Liver (tissue), 9 donors: ENCODE data around the gene DHRS7. TPM values are rescaled to one million over a fixed set of nuclear protein-coding genes. Genes with fewer than 3 reads are reported as not detected.

Experiments
- DNase-seq: peaks from one replicate; pipeline ENCODE4 v3.0.0-alpha.2; 2017; ENCODE audit warnings: low spot score
- H3K27ac ChIP-seq, 2 donors: one replicate each; pipeline ENCODE4 v1.7.0; 2013; ENCODE audit warnings: inconsistent platforms in 2 of 2, low read length in 2 of 2, control low read depth in 1 of 2, low read depth in 1 of 2, mild to moderate bottlenecking in 1 of 2
- H3K27me3 ChIP-seq, 4 donors: one replicate each; pipeline versions ENCODE4 v1.6.1 to v1.7.0; 2013; ENCODE audit warnings: low read length in 3 of 4, inconsistent platforms in 1 of 4, mild to moderate bottlenecking in 1 of 4, moderate library complexity in 1 of 4; ENCODE audit not compliant: control insufficient read depth in 4 of 4, insufficient read depth in 4 of 4
- H3K36me3 ChIP-seq, 4 donors: one replicate each; pipeline versions ENCODE4 v1.6.1 to v1.7.0; 2013; ENCODE audit warnings: low read length in 3 of 4, mild to moderate bottlenecking in 3 of 4, low read depth in 1 of 4, moderate library complexity in 1 of 4; ENCODE audit not compliant: control insufficient read depth in 4 of 4, insufficient read depth in 3 of 4
- H3K4me1 ChIP-seq, 4 donors: one replicate each; pipeline versions ENCODE4 v1.6.1 to v1.7.0; 2013; ENCODE audit warnings: low read length in 3 of 4, mild to moderate bottlenecking in 3 of 4, moderate library complexity in 1 of 4; ENCODE audit not compliant: control insufficient read depth in 4 of 4, insufficient read depth in 4 of 4
- H3K4me3 ChIP-seq, 3 donors: one replicate each; pipeline versions ENCODE4 v1.6.1 to v1.7.0; 2013; ENCODE audit warnings: low read length in 3 of 3, control low read depth in 1 of 3, low read depth in 1 of 3, mild to moderate bottlenecking in 1 of 3
- H3K9ac ChIP-seq, 2 donors: one replicate each; pipeline ENCODE4 v1.7.0; 2013; ENCODE audit warnings: low read length in 2 of 2, mild to moderate bottlenecking in 2 of 2, moderate library complexity in 2 of 2, control low read depth in 1 of 2, low read depth in 1 of 2
- H3K9me3 ChIP-seq, 4 donors: one replicate each; pipeline versions ENCODE4 v1.6.1 to v1.7.0; 2013; ENCODE audit warnings: low read length in 3 of 4; ENCODE audit not compliant: control insufficient read depth in 4 of 4
- EGR1 ChIP-seq, 2 donors: IDR thresholded peaks; 2 replicates each; pipeline ENCODE4 v1.6.1; 2016 to 2018; ENCODE audit warnings: antibody characterized with exemption in 2 of 2, low read depth in 2 of 2
- FOXA1 ChIP-seq: IDR thresholded peaks from 2 replicates; pipeline ENCODE4 v1.6.1; 2016; ENCODE audit warnings: antibody characterized with exemption
- FOXA2 ChIP-seq: IDR thresholded peaks from 2 replicates; pipeline ENCODE4 v1.6.1; 2016; ENCODE audit warnings: antibody characterized with exemption
- GABPA ChIP-seq, 2 donors: IDR thresholded peaks in 1 of 2; conservative IDR thresholded peaks in 1 of 2; 2 replicates each; pipeline ENCODE4 v1.6.1; 2016; ENCODE audit warnings: antibody characterized with exemption in 2 of 2, mild to moderate bottlenecking in 1 of 2, moderate library complexity in 1 of 2
- HNF4A ChIP-seq, 2 donors: conservative IDR thresholded peaks; 2 replicates each; pipeline ENCODE4 v1.6.1; 2016; ENCODE audit warnings: antibody characterized with exemption in 2 of 2, mild to moderate bottlenecking in 2 of 2
- JUND ChIP-seq, 2 donors: IDR thresholded peaks; 2 replicates each; pipeline ENCODE4 v1.6.1; 2016; ENCODE audit warnings: antibody characterized with exemption in 2 of 2
- NR2F2 ChIP-seq: IDR thresholded peaks from 2 replicates; pipeline ENCODE4 v1.6.1; 2016; ENCODE audit warnings: antibody characterized with exemption
- RAD21 ChIP-seq, 2 donors: IDR thresholded peaks; 2 replicates each; pipeline ENCODE4 v1.6.1; 2016; ENCODE audit warnings: antibody characterized with exemption in 2 of 2, mild to moderate bottlenecking in 2 of 2
- RXRA ChIP-seq, 2 donors: IDR thresholded peaks; 2 replicates each; pipeline ENCODE4 v1.6.1; 2017 to 2018; ENCODE audit warnings: antibody characterized with exemption in 2 of 2, mild to moderate bottlenecking in 1 of 2
- SP1 ChIP-seq: IDR thresholded peaks from 2 replicates; pipeline ENCODE4 v1.6.1; 2018; ENCODE audit warnings: antibody characterized with exemption, mild to moderate bottlenecking
- TAF1 ChIP-seq: conservative IDR thresholded peaks from 2 replicates; pipeline ENCODE4 v1.6.1; 2016; ENCODE audit warnings: antibody characterized with exemption, mild to moderate bottlenecking
- YY1 ChIP-seq: IDR thresholded peaks from 2 replicates; pipeline ENCODE4 v1.6.1; 2016; ENCODE audit warnings: antibody characterized with exemption, mild to moderate bottlenecking
- WGBS: extraction: QIAGEN DNeasy Blood & Tissue Kit; methylation state at CpG from one replicate; pipeline ENCODE4 v1.1.7; 2013; 5-methylcytosine and 5-hydroxymethylcytosine counted together
- polyA plus RNA-seq, 2 donors: library from polyadenylated mRNA; stranded (reverse) in 1 of 2; unstranded in 1 of 2; fragments of 200-250 nt in 1 of 2; fragments of >200 nt in 1 of 2; fragmentation: Nextera tagmentation in 1 of 2; extraction: Ambion mirVana in 1 of 2; gene quantifications; one replicate each; pipeline versions ENCODE4 v1.2.1 to v1.2.3, GENCODE V29; 2013 to 2015
- total RNA-seq, 2 donors: library from RNA; depleted of rRNA; stranded (reverse); fragments of >200 nt; gene quantifications; one replicate each; pipeline ENCODE4 v1.2.3, GENCODE V29; 2014
- TF ChIP-seq, protein P1 (sequence below): IDR thresholded peaks from 2 replicates; pipeline ENCODE4 v1.6.1; 2016; ENCODE audit warnings: antibody characterized with exemption
- TF ChIP-seq, protein P2 (sequence below): IDR thresholded peaks from 2 replicates; pipeline ENCODE4 v1.6.1; 2016; ENCODE audit warnings: antibody characterized with exemption
- TF ChIP-seq, protein P3 (sequence below): IDR thresholded peaks from 2 replicates; pipeline ENCODE4 v1.6.1; 2016; ENCODE audit warnings: antibody characterized with exemption, mild to moderate bottlenecking
- TF ChIP-seq, protein P4 (sequence below): fragments of 150-350 bp; IDR thresholded peaks from 2 replicates; pipeline ENCODE4 v1.5.1; 2017; ENCODE audit warnings: improper control_type of control experiment, low read depth, low read length; ENCODE audit not compliant: missing input control
- TF ChIP-seq, protein P5 (sequence below): IDR thresholded peaks from 2 replicates; pipeline ENCODE4 v1.6.1; 2016; ENCODE audit warnings: antibody characterized with exemption
- donor health status: healthy.
- donor health status: healthy.
- donor health status: healthy.
- donor health status: healthy.
- donor health status: healthy.

DHRS7 gene
- total and polyA plus RNA-seq, 4 donors: 42.1 to 180 (median 80.3) TPM

DNA sequence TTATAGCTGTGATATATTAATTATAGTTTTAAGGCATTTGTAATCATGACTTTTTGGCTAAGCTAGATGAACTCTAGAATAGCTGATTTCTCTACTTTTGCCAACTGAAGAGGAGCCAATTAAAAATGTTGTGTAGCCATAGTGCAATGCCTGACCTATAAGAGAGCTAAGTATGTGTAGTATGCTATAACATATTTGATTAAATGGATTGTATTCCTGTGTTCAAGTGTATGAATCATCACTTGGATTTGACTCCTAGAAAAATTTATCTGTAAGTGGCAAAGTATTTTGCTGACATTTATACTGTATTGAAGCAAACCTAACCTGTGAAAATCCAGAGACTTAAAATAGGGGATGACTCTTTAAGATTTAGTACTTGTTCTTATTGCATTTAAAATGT is 39.3 kb downstream of the DHRS7 start:
- peaks cover 0 to 48% (median 31%) of the 10 kb centered on the region in 4 donors for H3K36me3 ChIP-seq
- TF ChIP-seq RAD21 (IDR thresholded peaks at IDR 0.05) (no peak), FOXA1 (no peak), FOXA2 (no peak), NR2F2 (no peak), RXRA (IDR thresholded peaks at IDR 0.05) (no peak), YY1 (no peak), SP1 (no peak), GABPA (IDR thresholded peaks at IDR 0.05 in 1 of 2, conservative IDR thresholded peaks at IDR 0.05 in 1 of 2) (no peak), HNF4A (conservative IDR thresholded peaks at IDR 0.05) (no peak), EGR1 (IDR thresholded peaks at IDR 0.05; ENCODE audit: low read depth in 2 of 2) (no peak), JUND (IDR thresholded peaks at IDR 0.05) (no peak)
- TF ChIP-seq, protein P1, sequence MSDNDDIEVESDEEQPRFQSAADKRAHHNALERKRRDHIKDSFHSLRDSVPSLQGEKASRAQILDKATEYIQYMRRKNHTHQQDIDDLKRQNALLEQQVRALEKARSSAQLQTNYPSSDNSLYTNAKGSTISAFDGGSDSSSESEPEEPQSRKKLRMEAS: no peak
- TF ChIP-seq, protein P2, sequence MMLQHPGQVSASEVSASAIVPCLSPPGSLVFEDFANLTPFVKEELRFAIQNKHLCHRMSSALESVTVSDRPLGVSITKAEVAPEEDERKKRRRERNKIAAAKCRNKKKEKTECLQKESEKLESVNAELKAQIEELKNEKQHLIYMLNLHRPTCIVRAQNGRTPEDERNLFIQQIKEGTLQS: no peak
- TF ChIP-seq, protein P3, sequence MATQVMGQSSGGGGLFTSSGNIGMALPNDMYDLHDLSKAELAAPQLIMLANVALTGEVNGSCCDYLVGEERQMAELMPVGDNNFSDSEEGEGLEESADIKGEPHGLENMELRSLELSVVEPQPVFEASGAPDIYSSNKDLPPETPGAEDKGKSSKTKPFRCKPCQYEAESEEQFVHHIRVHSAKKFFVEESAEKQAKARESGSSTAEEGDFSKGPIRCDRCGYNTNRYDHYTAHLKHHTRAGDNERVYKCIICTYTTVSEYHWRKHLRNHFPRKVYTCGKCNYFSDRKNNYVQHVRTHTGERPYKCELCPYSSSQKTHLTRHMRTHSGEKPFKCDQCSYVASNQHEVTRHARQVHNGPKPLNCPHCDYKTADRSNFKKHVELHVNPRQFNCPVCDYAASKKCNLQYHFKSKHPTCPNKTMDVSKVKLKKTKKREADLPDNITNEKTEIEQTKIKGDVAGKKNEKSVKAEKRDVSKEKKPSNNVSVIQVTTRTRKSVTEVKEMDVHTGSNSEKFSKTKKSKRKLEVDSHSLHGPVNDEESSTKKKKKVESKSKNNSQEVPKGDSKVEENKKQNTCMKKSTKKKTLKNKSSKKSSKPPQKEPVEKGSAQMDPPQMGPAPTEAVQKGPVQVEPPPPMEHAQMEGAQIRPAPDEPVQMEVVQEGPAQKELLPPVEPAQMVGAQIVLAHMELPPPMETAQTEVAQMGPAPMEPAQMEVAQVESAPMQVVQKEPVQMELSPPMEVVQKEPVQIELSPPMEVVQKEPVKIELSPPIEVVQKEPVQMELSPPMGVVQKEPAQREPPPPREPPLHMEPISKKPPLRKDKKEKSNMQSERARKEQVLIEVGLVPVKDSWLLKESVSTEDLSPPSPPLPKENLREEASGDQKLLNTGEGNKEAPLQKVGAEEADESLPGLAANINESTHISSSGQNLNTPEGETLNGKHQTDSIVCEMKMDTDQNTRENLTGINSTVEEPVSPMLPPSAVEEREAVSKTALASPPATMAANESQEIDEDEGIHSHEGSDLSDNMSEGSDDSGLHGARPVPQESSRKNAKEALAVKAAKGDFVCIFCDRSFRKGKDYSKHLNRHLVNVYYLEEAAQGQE: no peak
- TF ChIP-seq, protein P4, sequence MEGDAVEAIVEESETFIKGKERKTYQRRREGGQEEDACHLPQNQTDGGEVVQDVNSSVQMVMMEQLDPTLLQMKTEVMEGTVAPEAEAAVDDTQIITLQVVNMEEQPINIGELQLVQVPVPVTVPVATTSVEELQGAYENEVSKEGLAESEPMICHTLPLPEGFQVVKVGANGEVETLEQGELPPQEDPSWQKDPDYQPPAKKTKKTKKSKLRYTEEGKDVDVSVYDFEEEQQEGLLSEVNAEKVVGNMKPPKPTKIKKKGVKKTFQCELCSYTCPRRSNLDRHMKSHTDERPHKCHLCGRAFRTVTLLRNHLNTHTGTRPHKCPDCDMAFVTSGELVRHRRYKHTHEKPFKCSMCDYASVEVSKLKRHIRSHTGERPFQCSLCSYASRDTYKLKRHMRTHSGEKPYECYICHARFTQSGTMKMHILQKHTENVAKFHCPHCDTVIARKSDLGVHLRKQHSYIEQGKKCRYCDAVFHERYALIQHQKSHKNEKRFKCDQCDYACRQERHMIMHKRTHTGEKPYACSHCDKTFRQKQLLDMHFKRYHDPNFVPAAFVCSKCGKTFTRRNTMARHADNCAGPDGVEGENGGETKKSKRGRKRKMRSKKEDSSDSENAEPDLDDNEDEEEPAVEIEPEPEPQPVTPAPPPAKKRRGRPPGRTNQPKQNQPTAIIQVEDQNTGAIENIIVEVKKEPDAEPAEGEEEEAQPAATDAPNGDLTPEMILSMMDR: no peak
- TF ChIP-seq, protein P5, sequence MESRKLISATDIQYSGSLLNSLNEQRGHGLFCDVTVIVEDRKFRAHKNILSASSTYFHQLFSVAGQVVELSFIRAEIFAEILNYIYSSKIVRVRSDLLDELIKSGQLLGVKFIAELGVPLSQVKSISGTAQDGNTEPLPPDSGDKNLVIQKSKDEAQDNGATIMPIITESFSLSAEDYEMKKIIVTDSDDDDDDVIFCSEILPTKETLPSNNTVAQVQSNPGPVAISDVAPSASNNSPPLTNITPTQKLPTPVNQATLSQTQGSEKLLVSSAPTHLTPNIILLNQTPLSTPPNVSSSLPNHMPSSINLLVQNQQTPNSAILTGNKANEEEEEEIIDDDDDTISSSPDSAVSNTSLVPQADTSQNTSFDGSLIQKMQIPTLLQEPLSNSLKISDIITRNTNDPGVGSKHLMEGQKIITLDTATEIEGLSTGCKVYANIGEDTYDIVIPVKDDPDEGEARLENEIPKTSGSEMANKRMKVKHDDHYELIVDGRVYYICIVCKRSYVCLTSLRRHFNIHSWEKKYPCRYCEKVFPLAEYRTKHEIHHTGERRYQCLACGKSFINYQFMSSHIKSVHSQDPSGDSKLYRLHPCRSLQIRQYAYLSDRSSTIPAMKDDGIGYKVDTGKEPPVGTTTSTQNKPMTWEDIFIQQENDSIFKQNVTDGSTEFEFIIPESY: no peak
- H3K4me3 ChIP-seq: no peak overlapping the region
- H3K27me3 ChIP-seq: no peaks in the 10 kb centered on the region
- H3K9ac ChIP-seq: no peak overlapping the region
- H3K27ac ChIP-seq: no peak overlapping the region
- no peaks in the 10 kb centered on the region for H3K9me3 ChIP-seq
- DNase-seq: no peak
- no peaks in the 10 kb centered on the region for H3K4me1 ChIP-seq

DNA sequence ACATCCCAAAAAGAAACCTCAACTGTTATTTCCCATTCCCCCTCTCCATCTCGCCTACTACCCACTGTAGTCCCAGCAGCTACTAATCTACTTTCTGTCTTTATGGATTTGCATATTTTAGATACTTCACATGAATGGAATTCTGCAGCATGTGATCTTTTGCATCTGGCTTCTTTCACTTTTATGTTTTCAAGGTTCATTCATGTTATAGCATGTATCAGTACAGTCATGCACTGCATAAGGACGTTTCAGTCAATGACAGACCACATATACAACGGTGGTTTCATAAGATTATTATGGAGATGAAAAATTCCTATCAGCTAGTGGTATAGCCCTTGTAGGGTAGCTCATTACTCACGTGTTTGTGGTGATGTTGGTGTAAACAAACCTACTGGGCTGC is 49.0 kb downstream of the DHRS7 start:
- Histone ChIP-seq H3K4me1 (no peaks in the 10 kb centered on the region), H3K9me3 (no peaks in the 10 kb centered on the region), H3K27me3 (no peaks in the 10 kb centered on the region), H3K27ac (no peak overlapping the region), H3K4me3 (no peak overlapping the region), H3K36me3 (peaks cover 0 to 30% (median 22%) of the 10 kb centered on the region in 4 donors), H3K9ac (no peak overlapping the region)
- TF ChIP-seq FOXA2 (no peak), YY1 (no peak), GABPA (IDR thresholded peaks at IDR 0.05 in 1 of 2, conservative IDR thresholded peaks at IDR 0.05 in 1 of 2) (no peak), EGR1 (IDR thresholded peaks at IDR 0.05; ENCODE audit: low read depth in 2 of 2) (no peak), JUND (IDR thresholded peaks at IDR 0.05) (no peak), FOXA1 (no peak), TAF1 (no peak), RXRA (IDR thresholded peaks at IDR 0.05) (no peak), HNF4A (conservative IDR thresholded peaks at IDR 0.05) (no peak), RAD21 (IDR thresholded peaks at IDR 0.05) (no peak)
- TF ChIP-seq, protein P4: no peak
- TF ChIP-seq, protein P1: no peak
- TF ChIP-seq, protein P5: no peak
- TF ChIP-seq, protein P2: no peak
- DNase-seq: no peak
- 83% methylated on average over 4 of the region's 4 CpGs for WGBS
